Measurements from ENCODE around the gene BPIFB1. TPM values are rescaled to one million over a fixed set of nuclear protein-coding genes. Genes with fewer than 3 reads are reported as not detected.

BPIFB1 gene
- total and polyA plus RNA-seq, 2 of the 8 experiments (the other 6 are each of a cell fraction or from before 2014, with no cell fraction given) = not detected

DNA sequence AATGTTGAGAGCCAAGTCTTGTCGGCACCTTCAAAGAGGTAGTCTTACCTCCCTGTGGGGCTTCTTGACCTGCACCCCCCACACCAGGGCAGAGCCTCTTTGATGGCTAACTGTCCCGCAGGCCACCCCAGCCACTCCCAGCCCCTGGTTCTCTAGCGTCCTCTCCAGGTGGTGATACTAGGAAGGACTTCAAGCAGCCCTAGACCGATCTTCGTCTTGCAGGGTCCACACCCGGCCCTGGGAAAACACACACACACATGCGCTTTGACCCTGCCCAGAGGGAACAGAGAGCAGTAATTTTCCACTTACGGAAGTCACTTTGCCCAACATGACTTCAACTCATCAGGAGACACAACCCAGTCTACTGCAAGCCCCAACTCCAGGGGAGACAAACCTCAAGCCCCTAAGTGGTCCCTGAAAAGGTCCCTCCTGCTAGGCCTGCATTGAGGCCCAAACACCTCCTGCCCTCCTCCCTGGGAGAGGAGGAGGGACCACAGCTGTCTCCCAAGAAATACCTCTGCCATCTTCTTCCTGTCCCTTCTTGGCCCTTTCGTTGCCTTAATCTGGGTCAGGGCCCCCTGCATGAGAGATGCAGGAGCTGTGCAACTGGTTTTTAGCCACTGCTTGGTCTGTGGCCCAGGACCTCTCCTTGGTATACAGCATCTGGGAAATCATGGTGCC, 2.9 kb upstream of the BPIFB1 start:
- Histone ChIP-seq H2BK15ac (ENCODE audit: low read length) (no peak overlapping the region), H3K9me3 (ENCODE audit: insufficient read depth in 2 of 2, low read depth in 1 of 2, low read length in 1 of 2) (no peaks in the 10 kb centered on the region), H3K4ac (replicated peaks; ENCODE audit: insufficient read length, low read depth, low read length) (no peak overlapping the region), H3K36me3 (ENCODE audit: control insufficient read depth in 2 of 4, insufficient read depth in 4 of 4, low read length in 3 of 4) (no peaks in the 10 kb centered on the region), H3K4me3 (ENCODE audit: extremely low read depth in 1 of 4, insufficient read depth in 2 of 4, low read depth in 3 of 4, low read length in 4 of 4) (no peak overlapping the region), H3K9ac (replicated peaks in 1 of 4; ENCODE audit: extremely low read depth in 1 of 4, low read depth in 3 of 4, low read length in 3 of 4) (no peak overlapping the region), H3K4me1 (replicated peaks in 1 of 4; ENCODE audit: control insufficient read depth in 3 of 4, insufficient read depth in 4 of 4, low read length in 3 of 4) (peaks cover 0 to 16% (median 11%) of the 10 kb centered on the region in 4 experiments; a peak in 6 of 7 replicates), H3K14ac (ENCODE audit: insufficient read length) (no peak overlapping the region), H3K23me2 (ENCODE audit: low read depth, low read length) (peaks cover 2% of the 10 kb centered on the region; the same call in 1 of the 2 replicates), H3K79me2 (ENCODE audit: control insufficient read depth in 1 of 2, insufficient read depth in 2 of 2, low read length in 2 of 2) (no peaks in the 10 kb centered on the region), H3K23ac (ENCODE audit: insufficient read length) (no peak overlapping the region), H2BK20ac (ENCODE audit: low read length) (no peak overlapping the region), H2BK5ac (ENCODE audit: low read depth, low read length) (no peak overlapping the region), H2BK120ac (replicated peaks; ENCODE audit: low read depth, low read length) (no peak overlapping the region), H3K27me3 (replicated peaks in 1 of 4; ENCODE audit: control insufficient read depth in 3 of 4, extremely low read depth in 1 of 4, insufficient read depth in 3 of 4, low read length in 3 of 4) (no peaks in the 10 kb centered on the region), H4K8ac (ENCODE audit: extremely low read depth, insufficient read depth, low read length) (no peak overlapping the region; the same call in 1 of the 2 replicates), H3K18ac (ENCODE audit: extremely low read depth, low read length) (no peak overlapping the region), H4K91ac (replicated peaks; ENCODE audit: insufficient read length, low read length) (no peak overlapping the region), H2BK12ac (ENCODE audit: low read depth, low read length) (no peak overlapping the region), H4K20me1 (replicated peaks in 1 of 2; ENCODE audit: control insufficient read depth in 1 of 2, insufficient read depth in 2 of 2, low read length in 2 of 2) (no peaks in the 10 kb centered on the region), H2AFZ (ENCODE audit: low read length) (no peak overlapping the region), H3K27ac (ENCODE audit: low read depth, low read length) (no peak overlapping the region), H3K4me2 (ENCODE audit: insufficient read depth in 1 of 2, low read depth in 2 of 2, low read length in 2 of 2) (no peak overlapping the region), H3K56ac (replicated peaks; ENCODE audit: insufficient read length, low read depth, low read length) (no peak overlapping the region), H4K5ac (ENCODE audit: insufficient read length, low read depth, low read length) (no peak overlapping the region), H3K79me1 (ENCODE audit: low read depth, low read length) (no peaks in the 10 kb centered on the region), H2AK5ac (ENCODE audit: low read depth, low read length) (no peak overlapping the region)
- no peak for DNase-seq (ENCODE audit: low read depth in 1 of 2, low spot score in 2 of 2)
- POLR2A ChIA-PET (ENCODE audit: partially characterized antibody) = no interaction called here
- 79% methylated on average over 9 of the region's 9 CpGs; no CpG with 5 or more reads in 1 of the 2 experiments for WGBS, 2 experiments (ENCODE audit: extremely low coverage in 1 of 2, insufficient coverage in 1 of 2, insufficient read length in 1 of 2, insufficient replicate concordance in 2 of 2, low coverage in 1 of 2, low lambda C conversion rate in 2 of 2, missing lambda C conversion rate in 1 of 2)
- FAIRE-seq = no peak
- CTCF ChIA-PET (ENCODE audit: partially characterized antibody) = interaction anchor here (1.7 to 2.8 kb wide), 3 partner anchors 10 to 20 kb away, joined by 6 to 13 read pairs (median 8); no protein-coding TSS in a partner anchor
- TF ChIP-seq SP2 (IDR thresholded peaks at IDR 0.05; ENCODE audit: low read length) (no peak), KDM1A (IDR thresholded peaks at IDR 0.05; ENCODE audit: borderline replicate concordance, low read length) (no peak), POU5F1 (IDR thresholded peaks at IDR 0.05; ENCODE audit: low read depth, low read length) (no peak), CBX8 (IDR thresholded peaks at IDR 0.05; ENCODE audit: borderline replicate concordance, low read depth, low read length) (no peak), RXRA (IDR thresholded peaks at IDR 0.05; ENCODE audit: insufficient read depth, low read depth, low read length) (no peak)

Measured in H1 (cell line).